Fibroblast of villous mesenchyme (primary cell): ENCODE data around the gene USP36. TPM values are rescaled to one million over a fixed set of nuclear protein-coding genes. Genes with fewer than 3 reads are reported as not detected.
"Not testable (repeated sequence)": the region's sequence is repeated elsewhere in the genome, so short reads cannot be mapped to it uniquely, and the experiment has no call there.

ENCODE experiments used
- DNase-seq: peaks from one replicate; pipeline ENCODE4 v3.0.0-alpha.2; 2010; ENCODE audit warnings: low read depth
- H3K4me3 ChIP-seq: 2 replicates; pipeline ENCODE4 v1.5.1; 2011; ENCODE audit warnings: low read depth, mild to moderate bottlenecking, low read length
- CTCF ChIP-seq: IDR thresholded peaks from 2 replicates; pipeline ENCODE4 v1.5.1; 2012; ENCODE audit warnings: low read depth, mild to moderate bottlenecking, low read length; ENCODE audit not compliant: insufficient read depth
- total RNA-seq: library from RNA; depleted of rRNA; stranded (reverse); fragments of >200 nt; gene quantifications from 2 replicates; pipeline ENCODE4 v1.2.3, GENCODE V29; 2012

The USP36 gene
- total RNA-seq = 32.4 and 33.5 TPM in 2 replicates

DNA sequence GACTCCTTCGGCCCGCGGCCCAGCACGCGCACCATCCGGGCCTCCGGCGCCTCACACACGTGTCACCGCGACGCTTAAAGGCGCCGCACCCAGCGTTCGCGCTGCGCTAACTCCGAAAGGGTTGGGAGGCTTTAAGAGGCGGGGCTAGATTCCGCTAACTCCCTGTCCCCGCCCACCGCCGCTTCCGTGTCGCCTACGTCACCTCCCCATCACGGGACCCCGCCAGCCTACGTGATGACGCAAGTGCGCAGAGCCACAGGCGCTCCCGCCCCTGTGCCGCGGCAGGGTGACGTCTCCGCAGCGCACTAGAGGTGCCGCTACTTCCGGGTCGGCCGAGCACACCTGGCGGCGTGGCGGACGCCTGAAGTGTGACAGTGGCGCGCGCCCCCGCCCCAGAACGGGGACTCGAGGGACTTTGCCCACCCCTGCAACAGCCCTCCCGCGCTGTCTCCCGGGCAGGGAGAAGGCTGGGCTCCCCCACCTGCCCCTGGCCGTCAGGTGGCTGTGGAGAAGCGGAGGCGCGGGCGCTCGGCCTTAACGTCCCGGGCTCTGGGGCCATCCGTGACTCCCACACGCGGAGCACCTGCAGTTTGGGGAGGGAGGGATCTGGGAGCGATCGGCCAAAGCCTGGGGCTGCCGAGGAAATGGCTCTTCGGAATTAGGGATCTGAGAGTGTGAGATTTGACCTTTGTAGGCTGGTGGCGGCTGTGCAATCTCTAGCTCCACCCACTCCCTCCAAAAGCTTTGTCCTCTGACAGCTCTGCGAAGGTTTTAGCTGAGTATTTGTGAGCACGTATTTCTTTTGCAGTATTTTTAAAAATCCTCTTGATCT, at the start of gene USP36:
USP36 (minus strand) TSS at position 35 of the 832 bp plus-strand sequence. CDS start 4,451 bp downstream, outside the sequence.
- H3K4me3 ChIP-seq = peak within 1 kb of the TSS; percentile 90
- no peak for TF ChIP-seq CTCF
- peak; percentile 100 for DNase-seq

- not testable (repeated sequence) for DNase-seq
Measured at GRCh38 chr17:78890096-78890495, 49.5 kb upstream of the USP36 start.

DNA sequence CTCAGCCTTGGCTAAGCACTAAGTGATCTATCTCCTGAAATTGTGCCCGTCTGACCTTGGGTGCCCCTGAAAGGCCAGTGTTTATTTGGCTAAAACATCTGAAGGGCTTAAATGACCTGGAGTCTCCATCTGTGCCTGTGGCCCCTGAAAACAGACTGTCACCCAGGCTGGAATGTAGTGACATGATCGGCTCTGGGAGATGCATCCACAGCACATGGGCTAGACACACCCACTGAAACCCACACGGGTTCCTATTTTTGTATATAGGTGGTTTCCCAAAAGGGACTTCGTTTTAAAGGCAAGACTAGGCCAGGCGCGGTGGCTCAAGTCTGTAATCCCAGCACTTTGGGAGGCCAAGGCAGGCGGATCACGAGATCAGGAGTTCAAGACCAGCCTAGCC, 48.9 kb upstream of the USP36 start:
- H3K4me3 ChIP-seq = no peak overlapping the region
- no peak for DNase-seq
- no peak for TF ChIP-seq CTCF

More at GRCh38 chr17:78890096-78890495, 49.5 kb upstream of the USP36 start:
- not testable (repeated sequence) for H3K4me3 ChIP-seq

GRCh38 chr17:78888941-78889518, 48.4 kb upstream of the USP36 start:
- H3K4me3 ChIP-seq = no peak overlapping the region
- TF ChIP-seq CTCF = no peak
- DNase-seq = no peak

- no peak overlapping the region for H3K4me3 ChIP-seq
- no peak for DNase-seq
- TF ChIP-seq CTCF = no peak
Measured at GRCh38 chr17:78886954-78887353, 46.3 kb upstream of the USP36 start.

- no peak for DNase-seq
- TF ChIP-seq CTCF = no peak
- no peak overlapping the region for H3K4me3 ChIP-seq
Measured at GRCh38 chr17:78885956-78886355, 45.3 kb upstream of the USP36 start.

DNA sequence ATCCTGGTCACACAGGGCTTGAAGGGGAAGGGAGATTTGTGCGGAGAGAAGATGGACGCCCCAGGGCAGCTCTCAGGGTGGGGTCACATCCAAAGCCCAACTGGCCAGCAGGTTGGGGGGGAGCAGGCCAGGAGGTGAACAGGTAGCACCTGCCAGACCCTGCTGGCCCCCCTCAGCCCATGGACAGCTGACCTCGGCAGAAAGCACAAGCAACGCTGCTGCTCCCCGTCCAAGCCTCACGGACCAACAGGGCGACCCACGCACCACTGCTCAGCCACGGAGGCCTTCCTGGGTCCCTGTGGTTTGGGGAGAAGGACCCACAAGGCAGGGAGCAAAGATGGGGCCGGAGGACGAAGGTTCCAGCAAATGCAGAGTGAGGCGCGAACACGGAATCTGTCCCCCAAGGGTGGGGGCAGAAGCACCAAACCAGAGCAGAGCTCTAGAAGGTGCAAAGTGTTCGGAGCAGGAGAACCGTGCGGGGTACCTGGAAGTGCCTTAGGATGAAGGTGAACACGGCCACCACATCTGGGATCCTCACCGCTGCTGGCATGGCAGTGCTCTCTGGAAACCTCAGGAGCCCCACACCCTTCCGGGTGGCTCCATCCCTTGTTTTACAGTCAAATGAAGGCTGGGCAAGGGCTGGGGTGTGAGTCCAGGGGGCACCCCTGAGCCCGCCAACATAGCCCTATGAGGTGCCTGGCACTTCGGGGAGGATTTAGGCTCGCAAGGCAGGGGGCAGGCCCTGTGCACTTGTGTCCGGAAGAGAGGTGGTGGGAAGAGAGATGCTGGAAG, 44.5 kb upstream of the USP36 start:
- no peak for TF ChIP-seq CTCF
- DNase-seq = no peak
- no peak overlapping the region for H3K4me3 ChIP-seq
